Fibroblast of skin of abdomen (primary cell): ENCODE results near the gene PLEKHD1.

Source experiments
- DNase-seq: peaks from one replicate; pipeline ENCODE4 v3.0.0-alpha.2; 2013

The PLEKHD1 gene

GRCh38 chr14:69547701-69548348 lies 63.3 kb downstream of the PLEKHD1 start:
- DNase-seq = peak; percentile 32

GRCh38 chr14:69548566-69548965 lies 64.0 kb downstream of the PLEKHD1 start:
- DNase-seq = no peak

DNA sequence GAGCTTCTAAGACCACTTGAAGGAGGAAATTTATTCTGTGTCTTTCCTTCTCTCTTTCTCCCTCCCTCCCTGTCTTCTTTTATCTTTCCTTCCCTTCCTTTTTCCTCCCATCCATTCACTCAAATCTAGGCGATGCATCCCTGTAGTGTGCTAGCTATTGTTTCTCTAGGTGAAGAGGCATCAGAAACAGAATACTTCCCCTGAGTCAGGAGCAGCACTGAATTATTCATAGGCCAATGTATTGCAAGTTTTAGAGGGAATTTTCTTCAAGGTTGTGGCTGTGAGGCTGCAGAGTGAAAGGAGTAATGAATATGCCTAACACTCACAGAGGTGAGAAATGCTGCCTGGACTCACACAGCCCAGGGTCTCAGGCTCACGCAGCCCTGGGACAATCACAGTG lies 67.0 kb downstream of the PLEKHD1 start:
- no peak for DNase-seq

- DNase-seq = peak; percentile 76
These were observed 68.7 kb downstream of the PLEKHD1 start for GRCh38 chr14:69553252-69553651.

- no peak for DNase-seq
These were observed 70.0 kb downstream of the PLEKHD1 start for GRCh38 chr14:69554500-69554899.

GRCh38 chr14:69558774-69559173 lies 74.2 kb downstream of the PLEKHD1 start:
- no peak for DNase-seq

- DNase-seq = no peak
These were observed 75.1 kb downstream of the PLEKHD1 start for GRCh38 chr14:69559581-69560011.

- no peak for DNase-seq
These were observed 76.3 kb downstream of the PLEKHD1 start for GRCh38 chr14:69560826-69561225.

DNA sequence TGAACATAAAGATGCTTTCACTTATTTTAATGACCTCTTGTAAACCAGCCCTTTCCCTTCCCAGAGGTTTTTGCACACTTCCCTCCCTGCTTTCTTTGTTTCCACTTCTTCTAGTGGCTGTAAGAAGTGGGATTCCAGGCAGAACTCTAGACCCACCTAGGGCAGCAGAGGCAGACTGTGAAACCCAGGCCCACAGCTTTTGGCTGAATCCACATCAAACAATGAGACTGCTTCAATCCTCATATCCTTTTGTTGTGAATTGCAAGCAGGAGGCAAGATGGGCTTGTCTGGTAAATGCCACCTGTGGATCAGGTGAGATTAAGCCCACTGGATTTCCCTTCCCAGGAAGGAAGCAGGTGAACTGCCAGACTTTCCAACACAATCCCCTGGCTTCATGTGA lies 77.4 kb downstream of the PLEKHD1 start:
- DNase-seq = no peak

DNA sequence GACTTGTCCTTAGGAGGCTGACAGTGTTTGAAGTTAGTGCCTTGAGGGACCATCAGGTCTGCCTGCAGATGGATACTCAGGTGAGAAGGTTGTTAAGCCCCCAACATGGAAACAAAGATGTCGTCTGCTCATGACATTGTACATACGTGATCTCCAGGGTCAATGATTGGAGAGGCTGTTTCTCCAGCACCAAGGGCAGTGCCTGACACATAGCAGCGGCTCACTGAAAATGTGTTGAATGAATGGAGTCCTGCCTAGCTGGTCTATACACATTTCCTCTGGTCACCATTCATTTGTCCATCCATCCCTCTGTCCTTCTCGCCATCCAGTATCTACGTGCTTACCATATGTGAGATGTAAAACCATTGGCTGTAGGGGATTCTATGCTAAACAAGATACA lies 83.0 kb downstream of the PLEKHD1 start:
- no peak for DNase-seq

GRCh38 chr14:69569859-69570258 lies 85.3 kb downstream of the PLEKHD1 start:
- DNase-seq = no peak

- no peak for DNase-seq
These were observed 86.4 kb downstream of the PLEKHD1 start for GRCh38 chr14:69570836-69571330.

GRCh38 chr14:69571449-69572029 lies 87.0 kb downstream of the PLEKHD1 start:
- DNase-seq = no peak

DNA sequence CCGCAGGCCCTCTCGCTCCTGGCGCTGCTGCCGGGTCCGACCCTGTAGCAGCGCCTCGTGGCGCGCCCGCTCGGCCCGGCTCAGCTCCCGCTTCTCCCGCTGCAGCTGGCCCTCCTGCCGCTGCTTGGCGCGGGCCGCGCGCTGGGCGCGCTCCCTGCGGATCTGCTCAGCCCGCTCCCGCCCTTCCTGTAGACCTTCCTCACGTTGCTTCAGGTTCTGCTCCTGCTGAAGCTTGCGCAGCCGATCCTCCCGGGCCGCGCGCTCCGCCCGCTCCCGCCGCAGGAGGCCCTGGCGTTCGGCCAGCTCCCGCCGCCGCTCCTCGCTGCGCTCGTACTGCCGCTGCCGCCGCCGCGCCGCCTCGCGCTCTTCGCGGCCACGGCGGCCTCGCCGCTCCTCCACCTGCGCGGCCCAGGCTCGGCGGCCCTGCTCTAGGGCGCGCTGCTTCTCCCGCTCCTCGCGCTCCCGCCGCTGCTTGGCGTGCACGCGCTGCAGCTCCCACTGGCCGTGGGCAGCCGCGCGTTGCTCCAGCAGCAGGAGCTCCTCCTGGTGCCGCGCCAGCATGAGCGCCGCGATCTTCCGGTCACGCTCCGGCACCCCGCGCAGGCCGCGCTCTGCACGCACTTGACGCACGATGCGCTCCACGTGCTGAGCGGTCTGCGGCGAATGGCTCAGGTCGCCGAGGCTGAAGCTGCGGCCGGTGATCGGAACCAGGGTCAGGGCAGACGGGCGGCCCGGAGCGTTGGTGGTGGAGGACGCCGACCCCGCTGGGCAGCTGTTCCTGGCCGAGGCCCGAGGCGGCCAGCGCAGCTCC lies 87.7 kb downstream of the PLEKHD1 start:
- no peak for DNase-seq

DNA sequence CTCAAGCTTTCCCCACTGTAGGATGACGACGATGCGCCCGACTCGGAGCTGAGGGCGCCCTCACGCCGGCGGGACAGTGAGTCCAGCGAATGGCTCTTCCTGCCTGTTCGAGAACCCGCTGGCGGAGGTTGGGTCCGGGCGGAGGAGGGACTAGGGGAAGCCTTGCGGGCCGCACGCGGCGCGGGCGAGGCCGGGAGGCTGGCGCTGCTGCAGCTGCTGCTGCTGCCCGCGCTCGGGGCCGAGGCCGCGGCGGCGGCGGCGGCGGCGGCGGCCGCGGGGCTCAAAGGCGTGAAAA lies 88.3 kb downstream of the PLEKHD1 start:
- no peak for DNase-seq

DNA sequence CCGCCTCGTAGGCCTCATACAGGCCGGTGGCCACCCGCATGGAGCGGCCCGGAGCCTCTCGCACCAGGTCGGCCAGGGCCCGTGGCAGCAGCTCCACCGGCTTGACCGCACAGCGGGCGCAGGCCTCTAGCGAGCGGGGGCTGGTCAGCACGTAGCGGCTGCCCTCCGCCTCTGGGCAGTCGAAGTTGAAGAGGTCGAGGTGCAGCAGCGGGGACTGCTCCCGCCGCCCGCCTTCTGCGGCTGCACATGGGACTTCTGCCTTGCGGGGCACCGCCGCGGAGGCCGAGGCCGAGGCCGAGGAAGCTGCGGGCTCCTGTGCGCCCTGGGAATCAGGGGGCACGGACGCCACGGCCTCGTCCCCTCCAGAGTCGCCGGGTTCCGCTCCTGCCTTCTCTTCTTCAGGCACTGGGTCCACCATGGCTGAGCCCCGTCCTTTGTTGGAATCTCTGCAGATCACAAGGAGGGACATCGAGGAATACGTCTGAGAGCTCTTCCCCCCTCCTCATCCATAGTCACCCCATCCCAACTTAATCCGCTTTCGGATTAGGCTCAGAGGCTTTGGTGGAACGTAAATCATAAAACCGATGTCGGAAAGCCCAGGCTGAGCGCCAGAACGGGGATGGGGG lies 88.8 kb downstream of the PLEKHD1 start:
- DNase-seq = no peak

- DNase-seq = no peak
These were observed 89.3 kb downstream of the PLEKHD1 start for GRCh38 chr14:69573831-69574262.

GRCh38 chr14:69574263-69574953 lies 89.9 kb downstream of the PLEKHD1 start, which contains the start of gene CCDC177:
TSS of gene CCDC177 (minus strand) at chr14:69574871. CDS start at chr14:69573622, 1,249 bp downstream.
- DNase-seq = no peak

- DNase-seq = no peak
These were observed 90.4 kb downstream of the PLEKHD1 start for GRCh38 chr14:69574954-69575295.

DNA sequence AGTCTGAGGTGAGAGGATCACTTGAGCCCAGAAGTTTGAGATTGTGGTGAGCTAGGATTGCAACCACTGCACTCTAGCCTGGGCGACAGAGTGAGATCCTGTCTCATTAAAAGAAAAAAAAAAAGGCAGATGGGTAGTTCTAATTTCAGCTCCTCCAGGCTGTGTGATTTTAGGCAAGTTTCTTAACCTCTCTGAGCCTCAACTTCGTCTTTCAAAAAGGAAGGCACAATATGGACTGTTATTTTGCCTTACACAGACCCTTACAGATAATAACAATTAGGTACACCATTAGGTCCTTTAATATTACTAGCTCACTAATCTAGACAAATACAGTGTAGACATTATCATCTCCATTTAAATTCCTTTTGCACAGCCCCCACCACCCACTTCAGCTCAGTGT lies 94.9 kb downstream of the PLEKHD1 start:
- no peak for DNase-seq

DNA sequence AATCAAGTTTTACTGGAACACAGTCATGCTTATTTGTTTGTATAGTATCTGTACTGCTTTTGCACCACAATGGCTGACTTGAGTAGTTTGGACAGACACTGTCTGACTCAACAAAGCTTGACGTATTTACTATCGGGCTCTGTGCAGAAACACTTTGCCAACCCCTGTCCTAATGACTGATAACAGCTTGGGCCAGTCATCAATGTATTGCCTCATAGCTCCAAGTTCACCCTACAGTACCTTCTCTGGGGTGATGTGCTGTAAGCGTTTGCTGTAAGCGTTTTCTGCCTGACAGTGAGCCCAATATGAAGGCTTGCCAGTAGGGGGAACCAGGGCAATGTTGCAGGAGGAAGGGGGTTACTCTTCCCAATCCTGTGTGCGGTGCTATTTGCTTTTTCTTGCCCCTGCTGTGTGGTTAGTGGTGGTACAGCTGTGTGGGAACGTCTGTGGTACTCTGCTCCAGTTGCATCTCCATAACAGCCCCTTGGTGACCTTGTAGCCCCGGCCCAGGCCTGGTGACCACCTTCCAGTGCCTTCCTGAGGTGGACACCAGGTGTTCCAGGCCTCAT lies 95.6 kb downstream of the PLEKHD1 start:
- DNase-seq = peak; percentile 82
